ENCODE measurements around the gene STAG2. TPM values are rescaled to one million over a fixed set of nuclear protein-coding genes. Genes with fewer than 3 reads are reported as not detected.

Gene STAG2
- total and polyA plus RNA-seq, 2 experiments from 2014 or later, result 68.8 to 92.8 TPM

GRCh38 chrX:123983240-123983639 is 21.7 kb downstream of the STAG2 start (continued):
- TF ChIP-seq, protein P1, sequence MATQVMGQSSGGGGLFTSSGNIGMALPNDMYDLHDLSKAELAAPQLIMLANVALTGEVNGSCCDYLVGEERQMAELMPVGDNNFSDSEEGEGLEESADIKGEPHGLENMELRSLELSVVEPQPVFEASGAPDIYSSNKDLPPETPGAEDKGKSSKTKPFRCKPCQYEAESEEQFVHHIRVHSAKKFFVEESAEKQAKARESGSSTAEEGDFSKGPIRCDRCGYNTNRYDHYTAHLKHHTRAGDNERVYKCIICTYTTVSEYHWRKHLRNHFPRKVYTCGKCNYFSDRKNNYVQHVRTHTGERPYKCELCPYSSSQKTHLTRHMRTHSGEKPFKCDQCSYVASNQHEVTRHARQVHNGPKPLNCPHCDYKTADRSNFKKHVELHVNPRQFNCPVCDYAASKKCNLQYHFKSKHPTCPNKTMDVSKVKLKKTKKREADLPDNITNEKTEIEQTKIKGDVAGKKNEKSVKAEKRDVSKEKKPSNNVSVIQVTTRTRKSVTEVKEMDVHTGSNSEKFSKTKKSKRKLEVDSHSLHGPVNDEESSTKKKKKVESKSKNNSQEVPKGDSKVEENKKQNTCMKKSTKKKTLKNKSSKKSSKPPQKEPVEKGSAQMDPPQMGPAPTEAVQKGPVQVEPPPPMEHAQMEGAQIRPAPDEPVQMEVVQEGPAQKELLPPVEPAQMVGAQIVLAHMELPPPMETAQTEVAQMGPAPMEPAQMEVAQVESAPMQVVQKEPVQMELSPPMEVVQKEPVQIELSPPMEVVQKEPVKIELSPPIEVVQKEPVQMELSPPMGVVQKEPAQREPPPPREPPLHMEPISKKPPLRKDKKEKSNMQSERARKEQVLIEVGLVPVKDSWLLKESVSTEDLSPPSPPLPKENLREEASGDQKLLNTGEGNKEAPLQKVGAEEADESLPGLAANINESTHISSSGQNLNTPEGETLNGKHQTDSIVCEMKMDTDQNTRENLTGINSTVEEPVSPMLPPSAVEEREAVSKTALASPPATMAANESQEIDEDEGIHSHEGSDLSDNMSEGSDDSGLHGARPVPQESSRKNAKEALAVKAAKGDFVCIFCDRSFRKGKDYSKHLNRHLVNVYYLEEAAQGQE (IDR thresholded peaks at IDR 0.05; ENCODE audit: unreplicated experiment), result no peak
- no peak for TF ChIP-seq POLR2AphosphoS5 (IDR thresholded peaks at IDR 0.05; ENCODE audit: low read depth)

DNA sequence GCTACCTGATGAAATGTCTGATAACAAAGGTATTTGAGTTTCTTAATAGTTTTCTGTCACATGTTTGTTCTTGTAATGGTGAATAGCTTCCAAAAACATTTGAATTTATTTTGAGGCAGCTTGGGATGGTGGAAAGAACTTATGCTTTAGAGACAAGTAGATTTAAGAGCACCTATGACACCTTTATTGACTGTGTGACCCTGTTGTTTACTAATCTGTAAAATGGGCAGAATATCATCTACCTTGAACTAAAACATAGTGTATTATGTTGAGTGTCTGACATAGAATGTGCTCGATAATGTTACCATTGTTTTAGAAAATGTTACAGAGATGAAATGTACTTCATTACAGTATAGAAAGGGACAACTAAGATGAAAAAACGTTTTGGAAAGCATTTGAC is 24.9 kb downstream of the STAG2 start:
- no peaks in the 10 kb centered on the region for H3K36me3 ChIP-seq (ENCODE audit: insufficient read depth)
- no peak overlapping the region for H3K27ac ChIP-seq (ENCODE audit: low read depth)
- H3K27me3 ChIP-seq (ENCODE audit: insufficient read depth), result no peaks in the 10 kb centered on the region
- TF ChIP-seq, protein P1 (IDR thresholded peaks at IDR 0.05; ENCODE audit: unreplicated experiment), result no peak
- H3K36me3 Mint-ChIP-seq (ENCODE audit: low read depth), result 0 out of 3 replicates have a peak, but pooled peaks cover 4% of the 10 kb centered on the region
- H4K20me1 ChIP-seq (replicated peaks; ENCODE audit: insufficient read depth), result peaks cover 18% of the 10 kb centered on the region
- H3K27ac Mint-ChIP-seq, result no peak overlapping the region
- no peaks in the 10 kb centered on the region for H3K9me3 Mint-ChIP-seq
- no peak for ATAC-seq
- no peak overlapping the region for H3K4me2 ChIP-seq
- H3K4me1 ChIP-seq (ENCODE audit: insufficient read depth), result peaks cover 13% of the 10 kb centered on the region
- H3K4me1 Mint-ChIP-seq, result peaks cover 28% of the 10 kb centered on the region
- H2AFZ ChIP-seq, result no peak overlapping the region
- H3K27me3 Mint-ChIP-seq (ENCODE audit: insufficient read depth, low read depth, poor library complexity), result no peaks in the 10 kb centered on the region
- H3K4me3 ChIP-seq, result no peak overlapping the region
- DNase-seq (ENCODE audit: low spot score), result no peak
- H3K9me2 ChIP-seq (ENCODE audit: insufficient read depth), result no peaks in the 10 kb centered on the region
- H3K4me3 Mint-ChIP-seq, result no peak overlapping the region
- H3K79me2 ChIP-seq (replicated peaks; ENCODE audit: insufficient read depth), result peaks cover 100% of the 10 kb centered on the region
- H3F3A ChIP-seq (replicated peaks; ENCODE audit: low read depth), result no peaks in the 10 kb centered on the region

DNA sequence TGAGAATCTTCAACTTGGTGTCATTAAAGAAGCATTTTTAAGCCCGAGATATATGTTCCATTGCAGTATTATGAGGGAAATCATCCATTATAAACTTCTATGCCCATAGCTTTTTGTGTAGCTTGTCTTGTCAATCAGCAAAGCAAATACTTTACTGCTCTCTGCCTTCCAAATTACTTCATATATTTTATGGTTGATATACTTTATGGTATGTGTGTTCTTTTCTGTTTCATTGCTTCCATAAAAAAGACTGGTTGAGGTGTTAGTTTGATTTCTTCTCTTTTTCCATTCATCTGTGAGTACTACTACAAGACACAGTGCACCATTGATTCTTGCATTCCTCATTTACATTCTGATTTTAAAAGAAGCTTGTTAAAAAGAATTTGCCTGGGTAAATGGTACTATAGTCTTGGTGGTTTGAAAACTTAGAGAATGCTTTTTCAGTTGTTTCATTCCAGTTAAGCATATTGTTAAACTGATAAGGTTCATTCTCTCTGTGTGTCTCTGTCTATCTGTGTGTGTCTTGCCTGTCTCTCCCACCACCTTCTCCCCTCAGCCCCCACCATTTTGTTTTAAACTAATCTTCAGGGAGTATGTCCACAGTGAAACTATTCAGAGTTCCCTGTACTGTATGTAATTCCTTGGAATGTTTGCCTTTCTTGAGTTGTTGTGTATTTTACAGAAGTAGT is 27.1 kb downstream of the STAG2 start:
- H3K36me3 ChIP-seq (ENCODE audit: insufficient read depth), result no peaks in the 10 kb centered on the region
- H3K4me3 ChIP-seq, result no peak overlapping the region
- no peak for DNase-seq (ENCODE audit: low spot score)
- ATAC-seq, result no peak
- no peaks in the 10 kb centered on the region for H3K9me2 ChIP-seq (ENCODE audit: insufficient read depth)
- peaks cover 13% of the 10 kb centered on the region for H3K4me1 ChIP-seq (ENCODE audit: insufficient read depth)
- H3K27me3 ChIP-seq (ENCODE audit: insufficient read depth), result no peaks in the 10 kb centered on the region
- Mint-ChIP-seq H3K27me3 (ENCODE audit: insufficient read depth, low read depth, poor library complexity) (no peaks in the 10 kb centered on the region), H3K36me3 (ENCODE audit: low read depth) (0 out of 3 replicates have a peak, but pooled peaks cover 4% of the 10 kb centered on the region), H3K4me1 (peaks cover 21% of the 10 kb centered on the region), H3K4me3 (no peak overlapping the region), H3K9me3 (no peaks in the 10 kb centered on the region), H3K27ac (no peak overlapping the region)
- H4K20me1 ChIP-seq (replicated peaks; ENCODE audit: insufficient read depth), result peaks cover 22% of the 10 kb centered on the region
- no peaks in the 10 kb centered on the region for H3F3A ChIP-seq (replicated peaks; ENCODE audit: low read depth)
- peaks cover 100% of the 10 kb centered on the region for H3K79me2 ChIP-seq (replicated peaks; ENCODE audit: insufficient read depth)
- no peak overlapping the region for H2AFZ ChIP-seq
- H3K4me2 ChIP-seq, result no peak overlapping the region
- no peak overlapping the region for H3K27ac ChIP-seq (ENCODE audit: low read depth)
- no peak for TF ChIP-seq JUNB (IDR thresholded peaks at IDR 0.05; ENCODE audit: unreplicated experiment)
- no peak for TF ChIP-seq ZNF114 (CRISPR knock-in tag; IDR thresholded peaks at IDR 0.05)
- no peak for TF ChIP-seq CREB1 (CRISPR knock-in tag; IDR thresholded peaks at IDR 0.05; ENCODE audit: low read depth)
- TF ChIP-seq EZH2 (IDR thresholded peaks at IDR 0.05; ENCODE audit: low read depth, unreplicated experiment), result no peak
- TF ChIP-seq NANOG (IDR thresholded peaks at IDR 0.05; ENCODE audit: borderline replicate concordance), result no peak
- TF ChIP-seq, protein P2, sequence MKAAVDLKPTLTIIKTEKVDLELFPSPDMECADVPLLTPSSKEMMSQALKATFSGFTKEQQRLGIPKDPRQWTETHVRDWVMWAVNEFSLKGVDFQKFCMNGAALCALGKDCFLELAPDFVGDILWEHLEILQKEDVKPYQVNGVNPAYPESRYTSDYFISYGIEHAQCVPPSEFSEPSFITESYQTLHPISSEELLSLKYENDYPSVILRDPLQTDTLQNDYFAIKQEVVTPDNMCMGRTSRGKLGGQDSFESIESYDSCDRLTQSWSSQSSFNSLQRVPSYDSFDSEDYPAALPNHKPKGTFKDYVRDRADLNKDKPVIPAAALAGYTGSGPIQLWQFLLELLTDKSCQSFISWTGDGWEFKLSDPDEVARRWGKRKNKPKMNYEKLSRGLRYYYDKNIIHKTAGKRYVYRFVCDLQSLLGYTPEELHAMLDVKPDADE (IDR thresholded peaks at IDR 0.05), result no peak
- TF ChIP-seq, protein P1 (IDR thresholded peaks at IDR 0.05; ENCODE audit: unreplicated experiment), result no peak
- TF ChIP-seq POLR2AphosphoS5 (IDR thresholded peaks at IDR 0.05; ENCODE audit: low read depth), result no peak
- no peak for TF ChIP-seq ZNF331 (CRISPR knock-in tag; IDR thresholded peaks at IDR 0.05; ENCODE audit: low read depth)
